GM18907 (cell line): Measurements from ENCODE around the gene NUDT22.

Experiments
- ATAC-seq: cut with Tn5 transposase; IDR thresholded peaks from one replicate; pipeline ENCODE4 v1.9.1; 2021; ENCODE audit warnings: mild to moderate bottlenecking, moderate library complexity; ENCODE audit not compliant: unreplicated experiment

NUDT22 gene

GRCh38 chr11:64268893-64269539 lies 42.9 kb downstream of the NUDT22 start:
- ATAC-seq: peak; percentile 10

DNA sequence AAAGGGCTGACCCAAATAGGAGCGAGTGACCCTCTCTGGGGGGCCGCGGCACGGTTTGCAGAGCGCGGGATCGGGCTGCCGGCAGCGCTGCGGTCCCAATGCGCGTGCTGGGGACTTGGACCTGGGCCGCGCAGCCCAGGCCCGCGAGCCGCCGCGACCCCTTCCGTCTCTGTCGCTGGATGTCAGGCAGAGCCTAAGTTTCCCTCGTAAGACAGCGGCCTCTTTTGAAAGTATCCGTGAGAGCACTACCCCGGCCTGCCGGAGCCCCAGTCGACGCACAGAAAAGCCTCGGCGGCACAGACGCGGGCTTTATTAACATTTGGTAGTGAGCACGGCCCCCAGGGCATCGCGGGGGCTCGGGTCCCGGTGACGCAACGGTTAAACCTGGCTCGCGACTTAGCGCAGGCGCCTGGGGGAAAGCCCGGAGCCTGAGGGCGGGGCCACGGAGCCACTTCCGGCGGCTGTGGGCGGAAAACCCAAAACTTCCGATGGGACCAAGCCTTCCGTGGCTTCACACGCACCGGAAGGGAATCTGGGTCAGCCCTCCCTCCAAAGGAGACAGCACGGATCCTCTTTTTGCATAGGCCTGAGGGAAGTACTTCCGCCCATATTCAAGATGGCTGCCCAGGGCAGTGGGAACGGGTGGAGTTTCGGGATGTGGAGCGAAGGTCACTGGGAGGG lies 43.6 kb downstream of the NUDT22 start:
- ATAC-seq: peak; percentile 68

DNA sequence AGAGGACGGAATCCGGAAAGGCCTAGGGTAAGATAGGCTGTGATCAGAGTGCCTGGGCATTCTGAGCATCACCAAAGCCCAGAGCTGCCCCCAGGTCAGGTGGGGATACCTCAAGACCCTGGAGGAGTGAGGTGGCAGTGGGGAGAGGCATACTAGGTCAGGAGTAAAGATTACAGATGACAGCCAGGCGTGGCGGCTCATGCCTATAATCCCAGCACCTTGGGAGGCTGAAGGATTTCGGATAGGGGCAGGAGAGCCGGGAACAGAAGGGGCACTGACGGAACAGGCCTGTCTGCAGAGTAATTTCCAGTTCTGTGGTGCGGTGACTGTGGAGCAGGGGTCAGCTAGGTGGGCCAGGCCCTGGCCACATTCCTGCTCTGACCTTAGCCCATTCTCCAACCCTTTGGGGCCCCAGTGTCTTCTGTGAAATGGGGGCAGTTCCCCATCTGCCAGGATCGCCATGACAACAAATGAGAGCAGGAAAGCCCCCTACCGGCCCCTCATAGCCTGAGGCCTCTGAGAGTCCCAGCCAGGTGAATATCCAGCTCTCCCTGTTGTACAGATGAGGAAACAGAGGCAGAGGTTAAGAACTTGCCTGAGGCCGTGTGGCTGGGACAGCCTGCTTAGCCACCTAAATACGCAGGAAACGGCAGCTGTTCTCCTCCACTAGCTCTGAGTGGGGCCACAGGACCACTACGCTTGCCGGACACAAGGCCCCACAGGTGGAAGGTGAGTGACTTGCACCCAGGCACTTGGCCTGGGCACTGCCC lies 49.1 kb downstream of the NUDT22 start:
- no peak for ATAC-seq

- no peak for ATAC-seq
These were observed 49.8 kb downstream of the NUDT22 start for GRCh38 chr11:64275841-64276240.

DNA sequence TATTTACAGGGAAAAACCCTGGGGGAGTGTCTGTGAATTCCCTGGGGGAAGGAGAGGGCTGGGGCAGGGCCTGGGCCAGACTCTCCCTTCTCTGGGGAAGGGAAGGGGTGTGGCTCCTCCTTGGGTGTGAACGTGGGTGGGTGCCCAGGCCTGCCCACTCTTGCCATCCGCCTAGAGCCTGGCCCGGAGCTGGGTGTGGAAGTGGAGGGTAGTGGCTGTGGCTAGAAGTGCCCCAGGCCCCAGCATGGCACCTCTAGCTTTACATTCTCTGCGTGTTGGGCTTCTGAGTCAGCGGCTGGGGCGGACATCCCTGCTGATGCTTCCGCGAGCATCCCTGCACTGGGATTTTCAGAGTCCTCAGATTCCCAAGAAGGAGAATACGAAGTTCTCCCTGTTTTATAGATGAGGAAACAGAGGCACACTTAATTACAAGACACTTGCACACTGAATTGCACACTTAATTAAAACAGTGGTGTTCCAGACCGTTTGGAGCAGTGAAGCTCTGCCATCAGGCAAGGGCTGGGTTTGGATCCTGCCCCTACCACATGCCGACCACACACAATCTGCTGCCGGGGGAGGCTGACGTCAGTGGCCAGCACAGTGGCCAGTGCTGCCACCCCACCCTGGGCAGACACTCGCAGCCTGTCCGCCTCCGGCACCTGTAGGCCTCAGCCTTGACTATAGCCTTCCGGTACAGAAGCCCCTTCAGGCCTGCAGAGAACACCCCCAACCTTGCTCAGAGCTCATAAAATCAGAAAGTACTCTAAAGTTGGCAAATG lies 50.8 kb downstream of the NUDT22 start:
- no peak for ATAC-seq

DNA sequence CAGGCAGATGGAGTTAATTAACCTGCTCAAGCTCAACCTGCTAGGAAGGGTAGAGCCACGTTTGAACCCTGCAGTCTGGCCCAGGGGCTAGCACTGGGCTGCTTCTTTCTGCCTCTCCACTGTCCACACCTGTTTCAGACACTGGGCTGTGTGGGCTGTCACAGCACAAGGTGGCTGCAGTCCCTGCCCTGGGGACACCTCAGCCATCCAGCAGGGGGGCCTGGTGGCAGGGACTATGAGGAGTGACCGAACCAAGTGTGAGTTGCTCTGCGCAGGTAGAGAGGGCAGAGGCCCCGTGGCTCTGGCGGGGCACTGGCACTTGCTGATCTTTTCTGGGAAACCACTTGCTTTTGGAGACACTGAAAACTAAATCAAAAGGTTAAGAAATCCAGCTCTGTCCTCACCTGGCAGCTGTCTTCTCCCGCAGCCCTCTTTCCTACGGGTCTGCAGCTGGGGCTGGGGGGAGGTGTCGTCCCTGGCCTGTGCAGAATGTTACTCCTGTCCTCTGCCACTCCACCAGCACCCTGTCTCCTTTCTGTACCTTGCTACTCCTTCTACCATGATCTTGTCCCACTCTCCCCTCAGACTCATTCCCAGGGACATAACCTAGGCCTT lies 52.6 kb downstream of the NUDT22 start:
- ATAC-seq: no peak
